ENCODE results near the gene NDUFS1. TPM values are rescaled to one million over a fixed set of nuclear protein-coding genes. Genes with fewer than 3 reads are reported as not detected.
A peak's percentile ranks its signal among the peaks of the same experiment; 100 is the strongest.

NDUFS1 gene
- total and polyA plus RNA-seq, 2 of the 4 experiments (the other 2 are of a cell fraction), result 72.1 to 118 TPM

GRCh38 chr2:206088248-206088647, 71.0 kb downstream of the NDUFS1 start:
- Histone ChIP-seq H3K14ac (replicated peaks; ENCODE audit: low read depth, low read length) (no peak overlapping the region), H2AK9ac (replicated peaks; ENCODE audit: low read depth, low read length, poor library complexity) (no peak overlapping the region), H3K27me3 (ENCODE audit: control insufficient read depth, insufficient read depth, low read length) (no peaks in the 10 kb centered on the region), H2BK15ac (ENCODE audit: low read depth, low read length) (no peak overlapping the region), H2BK20ac (ENCODE audit: low read depth, low read length) (no peak overlapping the region), H2BK120ac (ENCODE audit: low read depth, low read length) (no peak overlapping the region), H2AK5ac (ENCODE audit: low read depth, low read length) (no peak overlapping the region), H3K9me3 (ENCODE audit: control insufficient read depth, insufficient read depth, low read length) (no peaks in the 10 kb centered on the region), H2BK5ac (ENCODE audit: low read depth, low read length, poor library complexity, severe bottlenecking) (no peak overlapping the region), H4K5ac (ENCODE audit: low read depth, low read length) (no peak overlapping the region), H3K79me1 (ENCODE audit: low read depth in 1 of 2, low read length in 2 of 2) (peaks cover 8 to 27% of the 10 kb centered on the region in 2 experiments; a peak in 3 of 4 replicates), H2AFZ (replicated peaks; ENCODE audit: low read length, poor library complexity) (no peak overlapping the region), H3K27ac (ENCODE audit: insufficient read depth, low read length) (peak overlapping the region; percentile 13; the same call in 1 of the 2 replicates), H3K36me3 (ENCODE audit: control insufficient read depth, insufficient read depth, low read length) (no peaks in the 10 kb centered on the region; the same call in none of the 2 replicates), H3K23ac (ENCODE audit: low read depth, low read length) (no peak overlapping the region), H3K56ac (ENCODE audit: extremely low read depth, insufficient read depth, low read length) (no peak overlapping the region), H3K4ac (ENCODE audit: low read depth, low read length) (no peak overlapping the region), H3K9ac (ENCODE audit: low read depth, low read length) (no peak overlapping the region), H3K18ac (ENCODE audit: low read depth, low read length) (no peak overlapping the region), H4K91ac (ENCODE audit: insufficient read depth, low read depth, low read length) (no peak overlapping the region), H3K9me1 (ENCODE audit: insufficient read depth, low read length) (no peaks in the 10 kb centered on the region), H4K20me1 (ENCODE audit: insufficient read depth, low read length) (no peaks in the 10 kb centered on the region), H4K8ac (ENCODE audit: low read depth in 2 of 2, low read length in 2 of 2) (no peak overlapping the region), H3K4me1 (ENCODE audit: control insufficient read depth, insufficient read depth, low read length) (peaks cover 4% of the 10 kb centered on the region), H3K4me3 (ENCODE audit: insufficient read depth, low read depth, low read length) (no peak overlapping the region), H3K4me2 (ENCODE audit: low read depth, low read length) (no peak overlapping the region)
- BruUV-seq (replicated peaks), result no TSS peak
- TF ChIP-seq MAZ (IDR thresholded peaks at IDR 0.05; ENCODE audit: borderline replicate concordance, low read depth, low read length) (no peak), RCOR1 (IDR thresholded peaks at IDR 0.05; ENCODE audit: insufficient replicate concordance, low read length) (no peak), USF2 (IDR thresholded peaks at IDR 0.05; ENCODE audit: low read depth, low read length) (no peak), BHLHE40 (IDR thresholded peaks at IDR 0.05; ENCODE audit: low read depth, low read length) (no peak), FOS (IDR thresholded peaks at IDR 0.05; ENCODE audit: low read depth, low read length) (no peak), CHD1 (IDR thresholded peaks at IDR 0.05; ENCODE audit: low read depth, low read length) (no peak), POLR2A (IDR thresholded peaks at IDR 0.05; ENCODE audit: low read depth, low read length) (no peak), RAD21 (IDR thresholded peaks at IDR 0.05; ENCODE audit: low read length) (no peak), RFX5 (IDR thresholded peaks at IDR 0.05; ENCODE audit: low read depth, low read length) (no peak)
- TF ChIP-seq, protein P1, sequence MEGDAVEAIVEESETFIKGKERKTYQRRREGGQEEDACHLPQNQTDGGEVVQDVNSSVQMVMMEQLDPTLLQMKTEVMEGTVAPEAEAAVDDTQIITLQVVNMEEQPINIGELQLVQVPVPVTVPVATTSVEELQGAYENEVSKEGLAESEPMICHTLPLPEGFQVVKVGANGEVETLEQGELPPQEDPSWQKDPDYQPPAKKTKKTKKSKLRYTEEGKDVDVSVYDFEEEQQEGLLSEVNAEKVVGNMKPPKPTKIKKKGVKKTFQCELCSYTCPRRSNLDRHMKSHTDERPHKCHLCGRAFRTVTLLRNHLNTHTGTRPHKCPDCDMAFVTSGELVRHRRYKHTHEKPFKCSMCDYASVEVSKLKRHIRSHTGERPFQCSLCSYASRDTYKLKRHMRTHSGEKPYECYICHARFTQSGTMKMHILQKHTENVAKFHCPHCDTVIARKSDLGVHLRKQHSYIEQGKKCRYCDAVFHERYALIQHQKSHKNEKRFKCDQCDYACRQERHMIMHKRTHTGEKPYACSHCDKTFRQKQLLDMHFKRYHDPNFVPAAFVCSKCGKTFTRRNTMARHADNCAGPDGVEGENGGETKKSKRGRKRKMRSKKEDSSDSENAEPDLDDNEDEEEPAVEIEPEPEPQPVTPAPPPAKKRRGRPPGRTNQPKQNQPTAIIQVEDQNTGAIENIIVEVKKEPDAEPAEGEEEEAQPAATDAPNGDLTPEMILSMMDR (conservative IDR thresholded peaks at IDR 0.05; ENCODE audit: low read depth, low read length), result no peak
- DNase-seq (no peak), ATAC-seq (ENCODE audit: low read depth) (no peak)
- ChIA-PET CTCF (no interaction called here), POLR2A (ENCODE audit: unreplicated experiment) (interaction anchor here (0.6 kb wide), 1 partner anchor 11 kb away, joined by 5 read pairs; no protein-coding TSS in a partner anchor)
- intact Hi-C loops (cut with micrococcal nuclease) (no loop called here), dilution Hi-C loops (cut with HindIII; ENCODE audit: low sequenced_read_pairs, unreplicated experiment) (no loop called here), in situ Hi-C loops (cut with MboI; ENCODE audit: low sequenced_read_pairs) (no loop called here)

All from IMR-90 (cell line).